Activated CD8-positive, alpha-beta memory T cell treated with anti-CD3 and anti-CD28 coated beads, Interleukin-2, amount 50 U/mL, for 48 hours (primary cell): ENCODE results near the gene PLCD3.
A peak's percentile ranks its signal among the peaks of the same experiment; 100 is the strongest.

Experiments used
- DNase-seq: peaks from one replicate; pipeline ENCODE4 v3.0.0-alpha.2; 2020

The PLCD3 gene

DNA sequence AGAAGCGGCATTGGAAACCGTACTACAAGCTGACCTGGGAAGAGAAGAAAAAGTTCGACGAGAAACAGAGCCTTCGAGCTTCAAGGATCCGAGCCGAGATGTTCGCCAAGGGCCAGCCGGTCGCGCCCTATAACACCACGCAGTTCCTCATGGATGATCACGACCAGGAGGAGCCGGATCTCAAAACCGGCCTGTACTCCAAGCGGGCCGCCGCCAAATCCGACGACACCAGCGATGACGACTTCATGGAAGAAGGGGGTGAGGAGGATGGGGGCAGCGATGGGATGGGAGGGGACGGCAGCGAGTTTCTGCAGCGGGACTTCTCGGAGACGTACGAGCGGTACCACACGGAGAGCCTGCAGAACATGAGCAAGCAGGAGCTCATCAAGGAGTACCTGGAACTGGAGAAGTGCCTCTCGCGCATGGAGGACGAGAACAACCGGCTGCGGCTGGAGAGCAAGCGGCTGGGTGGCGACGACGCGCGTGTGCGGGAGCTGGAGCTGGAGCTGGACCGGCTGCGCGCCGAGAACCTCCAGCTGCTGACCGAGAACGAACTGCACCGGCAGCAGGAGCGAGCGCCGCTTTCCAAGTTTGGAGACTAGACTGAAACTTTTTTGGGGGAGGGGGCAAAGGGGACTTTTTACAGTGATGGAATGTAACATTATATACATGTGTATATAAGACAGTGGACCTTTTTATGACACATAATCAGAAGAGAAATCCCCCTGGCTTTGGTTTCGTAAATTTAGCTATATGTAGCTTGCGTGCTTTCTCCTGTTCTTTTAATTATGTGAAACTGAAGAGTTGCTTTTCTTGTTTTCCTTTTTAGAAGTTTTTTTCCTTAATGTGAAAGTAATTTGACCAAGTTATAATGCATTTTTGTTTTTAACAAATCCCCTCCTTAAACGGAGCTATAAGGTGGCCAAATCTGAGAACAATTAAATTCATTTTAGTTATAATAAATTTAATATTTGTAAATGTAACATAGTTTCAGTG, 17.7 kb upstream of the PLCD3 start:
- peak; percentile 74 for DNase-seq

DNA sequence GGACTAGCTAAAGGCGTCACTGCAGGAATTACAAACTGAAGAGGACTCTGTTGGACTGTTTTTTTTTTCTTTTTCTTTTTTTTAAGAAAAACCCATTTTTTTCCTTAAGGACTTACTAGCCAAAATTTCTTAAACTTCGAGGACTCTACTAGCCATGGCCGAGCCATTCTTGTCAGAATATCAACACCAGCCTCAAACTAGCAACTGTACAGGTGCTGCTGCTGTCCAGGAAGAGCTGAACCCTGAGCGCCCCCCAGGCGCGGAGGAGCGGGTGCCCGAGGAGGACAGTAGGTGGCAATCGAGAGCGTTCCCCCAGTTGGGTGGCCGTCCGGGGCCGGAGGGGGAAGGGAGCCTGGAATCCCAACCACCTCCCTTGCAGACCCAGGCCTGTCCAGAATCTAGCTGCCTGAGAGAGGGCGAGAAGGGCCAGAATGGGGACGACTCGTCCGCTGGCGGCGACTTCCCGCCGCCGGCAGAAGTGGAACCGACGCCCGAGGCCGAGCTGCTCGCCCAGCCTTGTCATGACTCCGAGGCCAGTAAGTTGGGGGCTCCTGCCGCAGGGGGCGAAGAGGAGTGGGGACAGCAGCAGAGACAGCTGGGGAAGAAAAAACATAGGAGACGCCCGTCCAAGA, 16.8 kb upstream of the PLCD3 start:
- DNase-seq: peak; percentile 88

DNA sequence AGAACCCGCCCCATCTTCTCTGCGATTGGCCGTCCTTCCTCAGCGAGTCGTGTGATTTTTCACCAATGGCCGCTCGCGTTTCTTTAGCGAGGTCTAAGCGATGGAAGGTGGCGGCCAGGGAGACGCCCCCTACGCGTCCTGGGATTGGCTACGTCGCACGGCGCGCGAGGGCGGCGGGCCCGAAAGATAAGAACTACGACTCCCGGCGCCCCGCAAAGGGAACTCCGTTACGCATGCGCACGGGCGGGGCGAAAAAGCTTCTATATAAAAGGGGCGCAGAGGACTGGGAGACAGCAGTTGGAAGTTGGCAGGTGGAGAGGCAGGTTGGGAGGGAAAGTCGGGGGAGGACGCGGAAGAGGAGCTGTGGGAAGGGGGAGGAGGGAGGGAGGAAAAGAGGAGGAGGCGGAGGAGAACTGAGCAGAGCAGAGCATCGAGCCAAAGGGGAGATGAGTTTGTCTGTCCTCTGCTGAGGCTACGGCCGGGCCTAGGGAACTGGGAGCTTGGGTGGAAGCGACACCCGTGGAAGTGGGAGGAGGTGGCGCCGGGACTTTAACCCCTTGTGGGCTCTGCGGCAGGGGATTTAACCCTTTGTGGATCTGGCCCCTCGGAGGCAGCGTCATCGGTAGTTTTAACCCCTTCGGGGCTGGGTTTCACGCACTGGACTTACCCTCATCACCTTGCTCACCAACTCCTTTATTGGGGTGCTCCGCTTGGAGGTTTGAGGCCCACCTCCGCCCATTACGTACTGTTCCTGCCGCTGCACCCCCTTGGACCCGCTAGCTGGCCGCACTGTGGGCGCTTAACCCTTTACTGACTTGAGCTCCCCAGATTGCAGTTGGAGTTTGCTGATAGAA, 16.1 kb upstream of the PLCD3 start, which contains the start of gene HEXIM1:
TSS of gene HEXIM1 (plus strand) at position 293 of the 854 bp plus-strand sequence. CDS start 716 bp downstream, outside the sequence.
- DNase-seq: peak; percentile 99

DNA sequence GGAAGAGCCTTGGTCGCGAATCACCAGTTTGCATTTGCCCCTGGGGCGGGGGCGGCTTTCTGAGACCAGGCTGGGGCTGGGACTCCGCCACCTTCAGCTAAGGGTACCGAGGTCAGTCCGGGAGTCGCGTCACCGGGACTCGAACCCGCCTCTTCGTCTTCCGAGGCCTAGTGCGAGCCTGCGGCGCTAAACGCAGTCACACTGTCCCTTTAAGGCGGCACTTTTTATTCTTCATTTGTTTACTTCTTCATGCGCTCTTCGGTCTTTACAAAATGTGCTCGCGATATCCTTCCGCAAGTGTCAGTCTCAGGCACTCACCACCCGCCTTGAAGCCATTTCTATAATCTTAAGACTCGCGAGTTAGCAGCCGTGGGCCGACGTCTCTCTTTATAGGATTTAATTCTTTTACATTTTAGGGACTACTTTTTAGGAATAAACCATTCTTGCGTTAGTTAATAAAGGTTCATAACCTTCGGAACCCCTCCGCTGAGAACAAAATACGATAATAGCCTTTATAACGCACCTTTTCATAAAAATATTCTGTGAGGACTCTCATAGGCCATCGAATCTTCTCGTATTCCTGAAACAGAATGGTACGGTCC, 15.4 kb upstream of the PLCD3 start:
- peak; percentile 90 for DNase-seq

DNA sequence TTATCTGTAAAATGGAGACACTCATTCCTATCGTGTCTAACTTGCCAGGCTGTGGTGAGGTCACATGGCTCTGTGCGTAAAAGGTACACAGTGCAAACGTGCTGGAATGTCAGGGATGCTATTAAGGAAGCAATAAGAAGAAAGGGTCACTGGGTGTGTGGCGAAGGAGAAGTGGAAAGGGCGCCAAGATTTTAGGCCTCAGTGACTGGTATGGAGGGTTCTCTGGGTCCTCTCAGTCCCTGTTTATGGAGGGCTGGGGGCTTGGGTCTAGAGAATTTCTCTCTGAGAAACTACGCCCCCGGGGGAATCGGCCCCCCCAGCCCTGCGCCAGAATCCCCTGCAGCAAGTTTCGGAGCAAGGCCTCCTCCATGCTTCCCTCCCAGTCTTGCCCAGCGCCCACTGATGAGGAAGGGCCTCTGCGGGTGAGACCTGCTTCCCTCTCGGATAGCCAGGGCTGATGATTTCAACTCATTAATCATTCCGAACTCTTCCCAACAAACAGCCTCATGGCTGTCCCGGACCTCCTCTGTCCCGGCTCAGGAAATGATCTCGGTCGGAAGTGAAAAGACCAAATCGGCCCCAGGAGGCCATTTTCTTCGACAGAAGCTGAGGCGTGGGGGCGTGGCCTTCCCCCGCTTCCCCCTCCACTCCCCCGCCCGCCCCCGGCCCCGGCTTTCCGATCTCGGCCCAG, 14.7 kb upstream of the PLCD3 start:
- no peak for DNase-seq

DNA sequence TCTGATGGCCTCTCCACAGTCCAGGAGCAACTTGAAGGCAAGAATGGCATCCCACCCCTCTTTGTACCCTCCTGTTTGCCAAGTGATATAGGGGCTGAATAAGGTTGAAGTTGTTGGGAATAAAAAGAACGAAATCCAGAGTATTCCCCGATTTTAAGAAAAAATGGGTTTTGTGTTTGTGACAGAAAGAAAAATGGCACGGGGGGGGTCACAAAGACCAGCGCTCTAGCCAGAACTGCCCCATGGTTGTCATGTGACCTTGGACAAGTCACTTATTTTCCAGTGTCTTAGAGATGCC, 14.2 kb upstream of the PLCD3 start:
- DNase-seq: no peak

DNA sequence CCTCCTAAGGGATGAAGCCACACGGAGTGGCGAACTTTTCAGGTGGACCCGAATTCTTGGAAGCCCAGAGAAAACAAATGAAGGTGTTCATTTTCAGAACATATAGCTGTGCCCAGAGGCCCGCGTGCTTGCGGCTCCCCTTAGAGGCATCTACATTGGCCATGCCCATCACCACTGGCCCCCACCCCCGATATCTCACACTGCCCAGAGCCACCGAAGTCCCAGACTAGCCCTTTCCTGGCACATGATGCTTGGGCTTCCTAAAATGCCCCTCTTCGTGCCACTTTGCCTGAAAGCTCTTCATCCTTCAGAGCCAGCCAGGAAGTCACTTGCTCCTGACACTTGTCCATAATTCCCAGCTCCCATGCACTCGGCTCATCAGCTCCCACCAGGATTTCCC, 13.9 kb upstream of the PLCD3 start:
- DNase-seq: no peak

DNA sequence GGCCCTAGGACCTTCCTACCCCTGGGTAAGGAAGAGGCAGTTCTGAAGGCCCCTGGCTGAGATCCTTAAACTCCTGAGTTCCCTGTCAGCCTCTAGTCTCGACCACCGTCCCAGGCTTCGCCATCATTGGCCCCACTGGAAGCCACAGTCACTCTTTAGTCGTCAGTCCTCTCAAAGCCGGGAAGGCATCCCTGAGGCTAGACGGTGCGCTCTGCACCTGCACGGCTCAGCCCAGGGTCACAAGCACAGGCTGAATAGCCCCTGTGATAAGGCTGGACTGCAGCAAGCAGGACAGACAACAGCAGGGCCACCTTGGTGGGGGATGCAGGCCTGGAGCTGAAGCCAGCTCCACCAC, 12.7 kb upstream of the PLCD3 start:
- DNase-seq: no peak

DNA sequence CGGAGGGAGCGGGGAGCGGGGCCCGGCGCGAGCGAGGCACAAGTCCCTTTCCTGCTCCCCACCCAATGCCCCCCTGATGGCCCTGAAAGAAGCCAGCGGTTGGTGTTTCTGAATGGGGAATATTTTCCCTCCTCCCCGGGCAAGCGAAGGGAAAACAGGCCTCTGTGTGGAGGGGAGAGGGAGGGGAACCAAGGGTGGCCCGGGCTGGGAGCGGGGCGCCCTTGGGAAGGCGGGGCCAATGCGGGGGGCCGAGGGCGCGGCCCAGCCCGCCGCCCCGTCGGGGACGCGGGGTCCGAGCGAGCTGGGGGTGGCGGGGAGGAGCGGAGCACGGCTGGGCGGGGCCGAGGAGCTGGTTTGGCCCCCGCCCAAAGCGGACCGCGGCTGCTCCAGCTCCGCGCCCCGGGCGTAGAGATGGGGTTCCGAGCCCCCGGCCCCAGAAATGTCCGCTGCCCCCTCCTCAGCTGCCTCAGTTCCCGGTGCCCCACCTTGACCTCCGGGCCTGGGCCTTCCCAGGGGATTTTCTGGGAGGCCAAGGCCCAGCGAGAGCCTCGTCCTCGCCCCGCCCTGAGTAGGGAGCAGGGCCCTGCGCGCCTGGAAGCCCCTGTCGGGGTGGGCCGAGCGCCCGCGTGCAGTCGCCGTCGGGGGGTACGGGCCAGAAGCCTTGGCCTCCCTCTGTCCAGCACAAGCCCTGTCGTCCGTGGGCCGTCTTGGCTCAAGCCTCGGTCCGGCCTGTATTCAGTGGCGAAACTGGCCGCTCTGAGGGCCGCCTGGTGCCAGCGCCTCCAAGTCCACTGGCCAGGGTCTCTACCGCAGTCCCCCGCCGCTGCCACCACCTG, 12.1 kb upstream of the PLCD3 start:
- peak; percentile 63 for DNase-seq

DNA sequence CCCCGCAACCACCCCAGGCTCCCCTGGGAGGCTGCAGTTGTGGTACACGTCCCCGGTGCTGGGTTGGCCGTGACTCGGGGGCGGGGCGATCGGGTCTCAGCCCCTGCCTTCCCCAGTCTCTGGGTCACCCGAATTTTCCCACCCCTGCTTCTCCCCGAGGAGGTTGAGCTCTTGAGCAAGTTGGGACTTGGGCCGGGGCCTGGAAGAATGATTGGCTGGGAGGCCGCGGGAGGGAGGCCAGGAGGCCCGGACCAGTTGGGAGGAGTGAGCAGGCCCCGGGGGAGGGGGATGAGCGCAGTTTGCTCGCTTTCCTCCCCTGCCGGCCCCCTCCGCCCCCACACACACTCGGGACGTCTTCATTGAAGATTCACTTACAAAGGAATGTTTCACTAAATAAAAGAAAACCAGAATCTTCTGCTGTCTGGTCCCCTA, 11.5 kb upstream of the PLCD3 start:
- peak; percentile 71 for DNase-seq

DNA sequence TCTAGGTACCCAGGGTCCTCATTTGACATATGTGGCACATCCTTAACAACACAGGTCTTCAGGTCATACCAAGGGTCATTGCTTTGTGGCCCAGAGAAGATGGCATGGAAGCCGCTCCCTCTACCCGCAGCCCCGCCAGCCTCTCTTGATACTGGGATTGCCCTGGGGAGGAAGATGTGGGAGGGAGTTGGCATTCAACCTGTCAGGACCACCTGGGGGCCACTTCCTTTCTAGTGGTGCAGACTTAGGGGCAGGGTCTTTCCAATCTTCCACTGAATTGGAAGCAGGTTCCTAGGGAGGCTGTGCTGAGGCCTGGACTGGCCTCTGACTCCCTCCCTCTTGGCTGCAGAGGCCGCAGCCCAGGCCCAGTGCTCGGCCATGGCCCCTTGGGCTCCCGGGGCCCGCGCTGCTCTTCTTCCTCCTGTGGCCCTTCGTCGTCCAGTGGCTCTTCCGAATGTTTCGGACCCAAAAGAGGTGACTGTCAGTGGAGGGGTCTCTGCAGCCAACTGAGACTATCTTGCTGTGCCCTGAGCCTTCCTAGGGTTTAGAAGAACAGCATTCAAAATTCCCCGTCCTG, 10.9 kb upstream of the PLCD3 start:
- no peak for DNase-seq

DNA sequence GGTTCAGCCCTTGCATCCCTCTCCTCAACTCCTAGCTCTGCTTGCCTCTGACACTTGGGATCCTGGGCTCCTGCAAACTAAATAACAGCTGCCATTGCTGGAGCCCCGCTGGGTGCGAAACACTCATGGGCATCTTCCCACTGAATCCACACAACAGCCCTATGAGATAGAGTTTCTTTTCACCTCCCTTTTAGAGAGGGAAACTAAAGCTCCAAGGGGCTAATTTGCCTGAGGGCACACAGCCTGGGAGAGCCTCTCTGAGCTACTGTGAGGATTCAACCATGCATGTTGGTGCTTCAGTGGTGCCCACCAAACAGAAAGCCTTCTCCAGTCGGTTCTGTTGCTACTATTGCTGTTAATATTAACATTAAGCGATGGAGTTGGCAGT, 7.2 kb upstream of the PLCD3 start:
- no peak for DNase-seq

DNA sequence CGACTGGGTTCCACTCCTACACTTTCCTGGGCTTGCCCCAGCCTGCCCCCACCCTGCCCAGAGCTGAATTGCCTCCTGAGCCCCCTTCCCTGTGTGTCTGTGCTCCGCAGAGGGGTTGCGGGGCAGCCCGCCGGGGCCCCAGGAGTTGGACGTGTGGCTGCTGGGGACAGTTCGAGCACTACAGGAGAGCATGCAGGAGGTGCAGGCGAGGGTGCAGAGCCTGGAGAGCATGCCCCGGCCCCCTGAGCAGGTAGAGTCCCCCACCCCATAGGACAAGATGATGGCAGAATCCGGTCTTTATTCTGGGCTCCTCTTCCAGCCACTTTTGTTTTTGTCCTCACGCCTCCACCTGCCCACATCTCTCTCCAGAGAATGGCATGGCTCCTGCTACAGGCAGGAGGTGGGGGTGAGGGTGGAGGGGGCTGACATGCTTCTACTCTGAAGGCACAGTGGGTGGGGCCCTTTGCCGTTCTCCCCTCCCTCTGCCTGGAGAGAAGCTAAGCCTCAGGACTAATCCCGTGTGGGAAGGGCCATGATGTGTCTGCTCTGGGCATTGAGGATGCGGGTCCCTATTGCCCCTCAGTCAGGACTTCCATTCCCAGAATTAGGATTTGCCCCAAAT, 6.7 kb upstream of the PLCD3 start:
- DNase-seq: no peak

DNA sequence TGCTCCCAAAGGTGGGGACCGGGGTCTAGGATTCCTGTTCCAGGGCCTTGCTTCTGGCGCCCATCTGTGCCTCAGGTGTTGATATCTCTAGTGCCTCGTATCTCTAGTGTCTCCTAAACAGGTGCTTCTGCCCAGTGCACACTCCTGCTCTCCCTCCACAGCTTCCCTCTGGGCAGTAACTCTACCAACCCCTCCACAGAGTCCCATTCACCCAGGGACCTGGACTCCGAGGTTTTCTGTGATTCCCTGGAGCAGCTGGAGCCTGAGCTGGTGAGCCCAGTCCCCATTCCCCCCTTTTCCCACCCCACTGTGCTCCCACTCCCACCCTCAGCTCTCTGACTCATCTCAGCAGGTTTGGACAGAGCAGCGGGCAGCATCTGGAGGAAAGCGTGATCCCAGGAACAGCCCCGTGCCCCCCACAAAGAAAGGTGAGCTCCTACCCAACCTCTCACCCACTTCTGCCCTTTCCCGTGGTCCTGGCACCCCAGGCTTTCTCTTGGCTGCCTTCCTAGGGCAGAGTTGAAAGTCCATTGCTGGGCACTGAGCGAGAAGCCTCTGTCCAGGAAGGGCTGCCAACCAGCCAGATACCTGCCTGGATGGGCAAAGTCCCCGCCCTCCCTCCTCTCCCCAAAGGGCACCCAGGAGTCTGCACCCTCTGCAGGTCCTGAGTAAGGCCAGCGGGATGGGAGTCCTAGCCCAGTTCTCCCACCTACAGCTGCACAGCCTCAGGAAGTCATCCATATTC, 5.4 kb upstream of the PLCD3 start:
- DNase-seq: no peak

DNA sequence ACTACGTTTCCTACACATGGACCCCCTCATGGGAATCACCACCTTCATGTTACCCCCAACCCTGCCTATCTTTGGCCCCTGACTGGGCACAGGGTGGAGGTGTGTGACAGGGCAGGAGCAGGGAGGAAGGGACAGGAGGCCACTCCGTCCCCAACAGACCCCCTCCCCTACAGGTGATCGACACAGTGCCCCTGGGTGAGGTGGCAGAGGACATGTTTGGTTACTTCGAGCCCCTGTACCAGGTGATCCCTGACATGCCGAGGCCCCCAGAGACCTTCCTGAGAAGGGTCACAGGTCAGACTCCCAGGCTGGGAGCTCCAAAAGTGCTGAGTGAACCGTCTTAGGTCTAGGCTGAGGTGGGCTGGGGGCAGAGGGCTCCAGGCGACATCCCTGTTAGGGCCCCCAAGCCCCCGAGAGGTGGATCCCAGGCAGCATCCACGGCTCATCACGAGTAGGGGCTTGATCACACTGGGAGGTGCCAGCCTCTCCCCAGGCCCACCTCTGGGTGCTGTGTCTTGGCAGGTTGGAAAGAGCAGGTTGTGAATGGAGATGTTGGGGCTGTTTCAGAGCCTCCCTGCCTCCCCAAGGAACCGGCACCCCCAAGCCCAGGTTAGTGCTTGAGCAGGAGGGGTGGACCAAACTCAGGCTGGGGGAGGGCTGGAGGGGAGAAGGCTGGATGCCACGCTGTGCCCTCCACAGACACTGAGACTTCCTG, 4.7 kb upstream of the PLCD3 start:
- no peak for DNase-seq

DNA sequence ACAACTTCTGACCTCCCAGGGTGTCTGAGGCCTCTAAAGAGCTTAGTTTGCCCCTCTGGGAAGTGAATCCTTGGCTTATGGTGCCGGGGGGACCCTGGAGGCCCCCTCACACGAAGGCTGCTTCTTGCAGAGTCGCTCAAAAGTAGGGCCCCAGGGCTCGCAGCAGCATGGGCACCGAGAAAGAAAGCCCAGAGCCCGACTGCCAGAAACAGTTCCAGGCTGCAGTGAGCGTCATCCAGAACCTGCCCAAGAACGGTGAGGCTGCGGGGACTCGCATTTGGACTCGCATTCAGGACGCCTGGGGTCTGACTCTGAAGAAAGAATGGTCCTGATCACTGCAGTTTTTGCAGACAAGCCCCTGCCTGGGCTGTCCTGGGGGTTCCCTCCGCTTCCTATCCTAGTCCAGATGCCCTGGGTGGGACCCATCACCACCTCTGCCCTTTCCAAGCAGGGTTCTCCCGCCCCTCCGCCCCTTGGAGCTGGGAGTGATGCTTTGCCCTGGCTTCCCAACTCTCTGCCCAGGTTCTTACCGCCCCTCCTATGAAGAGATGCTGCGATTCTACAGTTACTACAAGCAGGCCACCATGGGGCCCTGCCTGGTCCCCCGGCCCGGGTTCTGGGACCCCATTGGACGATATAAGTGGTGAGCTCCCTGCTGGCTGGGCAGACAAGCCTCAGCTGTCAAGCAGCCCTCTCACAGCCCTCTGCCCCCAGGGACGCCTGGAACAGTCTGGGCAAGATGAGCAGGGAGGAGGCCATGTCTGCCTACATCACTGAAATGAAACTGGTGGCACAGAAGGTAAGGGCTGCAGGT, 3.9 kb upstream of the PLCD3 start:
- DNase-seq: peak; percentile 62

DNA sequence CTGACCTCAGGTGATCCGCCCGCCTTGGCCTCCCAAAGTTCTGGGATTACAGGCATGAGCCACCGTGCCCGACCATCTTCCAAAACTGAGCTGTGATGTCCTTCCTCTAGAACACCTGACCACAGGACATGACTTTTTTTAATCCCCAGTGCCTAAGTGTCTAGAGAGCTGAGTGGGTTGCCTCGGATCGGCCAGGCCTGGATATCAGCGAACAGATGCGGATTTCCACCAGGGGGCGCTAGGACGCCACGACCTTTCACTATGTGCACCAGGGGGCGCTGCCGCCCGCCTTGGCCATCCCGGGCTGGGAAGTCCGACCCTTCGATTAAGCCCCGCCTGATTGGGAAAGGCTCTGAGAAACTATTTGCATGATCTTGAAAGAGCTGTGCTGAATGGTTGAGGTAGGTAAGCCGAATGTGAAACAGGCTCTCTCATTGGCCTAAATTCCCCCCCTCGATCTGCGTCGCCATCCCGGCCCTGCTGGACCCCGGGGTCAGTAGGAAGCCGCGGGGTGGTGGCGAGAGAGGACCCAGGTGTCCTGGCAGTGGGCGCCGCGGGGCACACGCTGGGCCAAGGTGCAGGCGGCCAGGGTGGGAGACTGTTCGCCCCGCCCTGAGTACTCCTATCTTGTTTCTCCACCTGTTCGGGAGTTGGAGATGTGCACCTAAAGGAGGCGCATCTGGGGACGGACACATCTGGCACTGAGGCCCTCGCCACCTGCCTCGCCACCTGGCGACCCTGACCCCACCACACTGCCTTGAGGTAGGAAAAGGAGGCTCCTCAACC, 3.1 kb upstream of the PLCD3 start, which contains the start of gene ACBD4:
TSS of gene ACBD4 (plus strand) at position 496 of the 786 bp plus-strand sequence. CDS start 458 bp downstream, outside the sequence.
- peak; percentile 100 for DNase-seq
